A549 (cell line): Measurements from ENCODE around the gene ARHGDIA.

Experiments
- EP300 ChIP-seq, 2 experiments: fragments of >200 bp; sonication (Bioruptor Twin); formaldehyde crosslinking; IDR thresholded peaks; 2 replicates in 1 of 2; 3 replicates in 1 of 2; pipeline ENCODE4 v1.6.1; 2016 to 2017
- FOSL2 ChIP-seq, 2 experiments: fragments of 450-650 bp in 1 of 2; fragments of >200 bp in 1 of 2; sonication (Bioruptor Twin) in 1 of 2; formaldehyde crosslinking; IDR thresholded peaks; 2 replicates each; pipeline versions ENCODE4 v1.5.0 to v1.6.1; 2016 to 2020; ENCODE audit warnings: mild to moderate bottlenecking in 1 of 2, moderate library complexity in 1 of 2
- FOXS1 ChIP-seq: fragments of 250-450 bp; sonication (Bioruptor Pico); IDR thresholded peaks from 2 replicates; pipeline ENCODE4 v1.5.0; 2020; ENCODE audit warnings: mild to moderate bottlenecking, moderate library complexity
- HEYL ChIP-seq: fragments of 250-450 bp; sonication (Bioruptor Pico); IDR thresholded peaks from 2 replicates; pipeline ENCODE4 v1.8.0; 2021; ENCODE audit warnings: mild to moderate bottlenecking, moderate library complexity
- MAFK ChIP-seq: fragments of 450-650 bp; IDR thresholded peaks from 2 replicates; pipeline ENCODE4 v1.6.1; 2014; ENCODE audit not compliant: partially characterized antibody
- NR3C1 ChIP-seq: fragments of >200 bp; sonication (Bioruptor Twin); formaldehyde crosslinking; IDR thresholded peaks from 3 replicates; pipeline ENCODE4 v1.6.1; 2017
- POLR2A ChIP-seq: IDR thresholded peaks from 2 replicates; pipeline ENCODE4 v1.6.1; 2012; ENCODE audit warnings: mild to moderate bottlenecking, low read length
- RFX5 ChIP-seq: fragments of 450-650 bp; IDR thresholded peaks from 2 replicates; pipeline ENCODE4 v1.7.1; 2014; ENCODE audit warnings: antibody characterized with exemption, mild to moderate bottlenecking, moderate library complexity
- RNF2 ChIP-seq: fragments of 200-600 bp; sonication (generic); IDR thresholded peaks from 2 replicates; pipeline ENCODE4 v1.6.1; 2016; ENCODE audit warnings: low read depth, mild to moderate bottlenecking, antibody characterized with exemption, moderate library complexity, borderline replicate concordance
- SREBF2 ChIP-seq: fragments of 450-650 bp; IDR thresholded peaks from 2 replicates; pipeline ENCODE4 v1.6.1; 2014; ENCODE audit warnings: mild to moderate bottlenecking, moderate library complexity
- TF ChIP-seq, protein P1 (sequence below): fragments of >200 bp; sonication (Bioruptor Twin); formaldehyde crosslinking; IDR thresholded peaks from 3 replicates; pipeline ENCODE4 v1.5.1; 2016
- TF ChIP-seq, protein P2 (sequence below): IDR thresholded peaks from 2 replicates; pipeline ENCODE4 v1.6.1; 2012

DNA sequence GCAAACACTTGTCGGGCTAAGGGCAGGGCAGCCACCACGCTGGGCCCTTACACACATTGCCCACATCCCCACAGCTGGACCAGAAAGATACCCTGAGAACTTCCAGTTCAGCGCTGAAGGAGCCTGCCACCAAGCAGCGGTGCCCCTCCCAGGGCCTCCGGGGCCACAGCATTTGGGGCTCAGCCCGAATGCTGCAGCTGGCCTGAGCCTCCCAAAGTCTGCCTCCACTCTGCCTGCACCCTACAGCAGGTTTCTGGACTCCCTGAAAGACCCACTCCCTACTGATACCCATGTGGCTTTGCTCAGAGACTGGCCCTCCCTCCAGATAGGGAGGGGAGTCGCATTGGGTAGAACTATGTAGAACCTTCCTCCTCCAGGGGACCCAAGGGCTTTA lies 39.6 kb downstream of the ARHGDIA start:
- TF ChIP-seq, protein P1, sequence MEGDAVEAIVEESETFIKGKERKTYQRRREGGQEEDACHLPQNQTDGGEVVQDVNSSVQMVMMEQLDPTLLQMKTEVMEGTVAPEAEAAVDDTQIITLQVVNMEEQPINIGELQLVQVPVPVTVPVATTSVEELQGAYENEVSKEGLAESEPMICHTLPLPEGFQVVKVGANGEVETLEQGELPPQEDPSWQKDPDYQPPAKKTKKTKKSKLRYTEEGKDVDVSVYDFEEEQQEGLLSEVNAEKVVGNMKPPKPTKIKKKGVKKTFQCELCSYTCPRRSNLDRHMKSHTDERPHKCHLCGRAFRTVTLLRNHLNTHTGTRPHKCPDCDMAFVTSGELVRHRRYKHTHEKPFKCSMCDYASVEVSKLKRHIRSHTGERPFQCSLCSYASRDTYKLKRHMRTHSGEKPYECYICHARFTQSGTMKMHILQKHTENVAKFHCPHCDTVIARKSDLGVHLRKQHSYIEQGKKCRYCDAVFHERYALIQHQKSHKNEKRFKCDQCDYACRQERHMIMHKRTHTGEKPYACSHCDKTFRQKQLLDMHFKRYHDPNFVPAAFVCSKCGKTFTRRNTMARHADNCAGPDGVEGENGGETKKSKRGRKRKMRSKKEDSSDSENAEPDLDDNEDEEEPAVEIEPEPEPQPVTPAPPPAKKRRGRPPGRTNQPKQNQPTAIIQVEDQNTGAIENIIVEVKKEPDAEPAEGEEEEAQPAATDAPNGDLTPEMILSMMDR = no peak
- no peak for TF ChIP-seq EP300 (IDR thresholded peaks at IDR 0.05)
- no peak for TF ChIP-seq POLR2A
- no peak for TF ChIP-seq RFX5
- TF ChIP-seq RNF2 = no peak
- no peak for TF ChIP-seq FOSL2 (IDR thresholded peaks at IDR 0.05)
- no peak for TF ChIP-seq FOSL2 (CRISPR knock-in tag; IDR thresholded peaks at IDR 0.05)
- no peak for TF ChIP-seq NR3C1
- TF ChIP-seq HEYL (CRISPR knock-in tag) = no peak
- no peak for TF ChIP-seq FOXS1 (CRISPR knock-in tag)
- no peak for TF ChIP-seq SREBF2
- TF ChIP-seq MAFK = no peak
- TF ChIP-seq, protein P2, sequence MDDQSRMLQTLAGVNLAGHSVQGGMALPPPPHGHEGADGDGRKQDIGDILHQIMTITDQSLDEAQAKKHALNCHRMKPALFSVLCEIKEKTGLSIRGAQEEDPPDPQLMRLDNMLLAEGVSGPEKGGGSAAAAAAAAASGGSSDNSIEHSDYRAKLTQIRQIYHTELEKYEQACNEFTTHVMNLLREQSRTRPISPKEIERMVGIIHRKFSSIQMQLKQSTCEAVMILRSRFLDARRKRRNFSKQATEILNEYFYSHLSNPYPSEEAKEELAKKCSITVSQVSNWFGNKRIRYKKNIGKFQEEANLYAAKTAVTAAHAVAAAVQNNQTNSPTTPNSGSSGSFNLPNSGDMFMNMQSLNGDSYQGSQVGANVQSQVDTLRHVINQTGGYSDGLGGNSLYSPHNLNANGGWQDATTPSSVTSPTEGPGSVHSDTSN = no peak
